Smooth muscle cell (in vitro differentiated cells): ENCODE measurements around the gene CRNN. TPM values are rescaled to one million over a fixed set of nuclear protein-coding genes. Genes with fewer than 3 reads are reported as not detected.
A peak's percentile ranks its signal among the peaks of the same experiment; 100 is the strongest.

Experiments
- DNase-seq: peaks from one replicate; lab custom pipeline; 2025; ENCODE audit not compliant: unreplicated experiment; lab: John Stamatoyannopoulos, UW
- H2AFZ ChIP-seq: fragments of 200-600 bp; sonication (generic); 2 replicates; pipeline ENCODE4 v1.6.0; 2016; ENCODE audit warnings: antibody characterized with exemption, low read depth, mild to moderate bottlenecking
- H3F3A ChIP-seq: fragments of 200-600 bp; sonication (generic); 2 replicates; pipeline ENCODE4 v1.6.0; 2017; ENCODE audit warnings: antibody characterized with exemption, low read depth
- H3K27ac ChIP-seq: fragments of 200-600 bp; sonication (generic); 2 replicates; pipeline ENCODE4 v1.5.1; 2016; ENCODE audit warnings: low read depth, mild to moderate bottlenecking
- H3K27me3 ChIP-seq: fragments of 200-600 bp; sonication (generic); 2 replicates; pipeline ENCODE4 v1.6.1; 2016; ENCODE audit warnings: low read depth, mild to moderate bottlenecking
- H3K36me3 ChIP-seq: fragments of 200-600 bp; sonication (generic); 2 replicates; pipeline ENCODE4 v1.5.1; 2016; ENCODE audit warnings: low read depth
- H3K4me1 ChIP-seq: fragments of 200-600 bp; sonication (generic); 2 replicates; pipeline ENCODE4 v1.5.1; 2016; ENCODE audit warnings: low read depth
- H3K4me2 ChIP-seq: fragments of 200-600 bp; sonication (generic); 2 replicates; pipeline ENCODE4 v1.6.0; 2016; ENCODE audit warnings: mild to moderate bottlenecking
- H3K4me3 ChIP-seq: fragments of 200-600 bp; sonication (generic); 2 replicates; pipeline ENCODE4 v1.5.1; 2016; ENCODE audit warnings: mild to moderate bottlenecking
- H3K79me2 ChIP-seq: fragments of 200-600 bp; sonication (generic); 2 replicates; pipeline ENCODE4 v1.6.0; 2016; ENCODE audit warnings: low read depth, mild to moderate bottlenecking
- H3K9ac ChIP-seq: fragments of 200-600 bp; sonication (generic); 2 replicates; pipeline ENCODE4 v1.6.0; 2016; ENCODE audit warnings: low read depth
- H3K9me3 ChIP-seq: fragments of 200-600 bp; sonication (generic); replicated peaks from 2 replicates; pipeline ENCODE4 v1.5.1; 2016; ENCODE audit warnings: low read depth
- H4K20me1 ChIP-seq: fragments of 200-600 bp; sonication (generic); 2 replicates; pipeline ENCODE4 v1.6.0; 2016; ENCODE audit warnings: low read depth
- CTCF ChIP-seq: fragments of 200-600 bp; sonication (generic); IDR thresholded peaks from 2 replicates; pipeline ENCODE4 v1.5.1; 2017; ENCODE audit warnings: borderline replicate concordance, mild to moderate bottlenecking, antibody characterized with exemption; ENCODE audit not compliant: insufficient read depth, poor library complexity, severe bottlenecking
- WGBS: methylation state at CpG from one replicate; pipeline ENCODE4 v1.1.7; 2016; ENCODE audit warnings: low lambda C conversion rate; 5-methylcytosine and 5-hydroxymethylcytosine counted together
- polyA plus RNA-seq: library from polyadenylated mRNA; unstranded; fragments of >200 nt; fragmentation: Nextera tagmentation; extraction: Ambion mirVana; gene quantifications from 2 replicates; pipeline ENCODE4 v1.2.1, GENCODE V29; 2016
- small RNA-seq: library from RNA; depleted of rRNA; stranded (forward); fragments of <200 nt; gene quantifications from one replicate; pipeline ENCODE3, GENCODE V24; 2014
- total RNA-seq: library from RNA; depleted of rRNA; stranded (reverse); fragments of >200 nt; gene quantifications from 2 replicates; pipeline ENCODE4 v1.2.3, GENCODE V29; 2014

Gene CRNN
- total and polyA plus RNA-seq, 2 experiments from 2014 or later: not detected

DNA sequence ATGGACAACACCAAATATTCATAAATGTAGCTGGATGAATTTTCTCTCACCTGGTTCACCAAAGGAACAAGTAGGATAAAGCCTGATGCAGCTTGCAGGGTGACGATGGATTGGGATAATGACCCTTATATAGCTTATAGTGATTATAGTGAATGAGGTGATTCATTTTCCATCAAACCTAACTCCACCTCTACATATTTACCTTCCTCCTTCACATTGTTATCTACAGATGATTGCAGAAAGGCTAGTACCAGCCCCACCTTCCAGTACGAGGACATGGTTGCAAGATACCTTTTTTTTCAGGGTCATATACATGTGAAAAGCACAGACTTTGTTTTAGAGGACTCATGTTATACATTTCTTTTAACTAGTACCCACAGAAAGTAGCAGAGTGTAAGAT lies 54.2 kb downstream of the CRNN start, which contains the start of gene FLG2:
Gene FLG2 (minus strand): TSS at position 101 of the 400 bp plus-strand sequence. CDS start 1,122 bp downstream, outside the sequence.
- no peak within 1 kb of the TSS for H3K4me2 ChIP-seq
- no peak within 1 kb of the TSS for H3K9ac ChIP-seq
- 82% methylated on average over 2 of the region's 2 CpGs for WGBS
- no peak for TF ChIP-seq CTCF
- no peaks in the 10 kb centered on the region for H3K27me3 ChIP-seq
- no peaks in the 10 kb centered on the region for H3F3A ChIP-seq
- no peak within 1 kb of the TSS for H3K27ac ChIP-seq
- no peaks in the 10 kb centered on the region for H3K79me2 ChIP-seq
- no peak for DNase-seq
- H3K36me3 ChIP-seq: no peaks in the 10 kb centered on the region
- no peaks in the 10 kb centered on the region for H4K20me1 ChIP-seq
- no peak within 1 kb of the TSS for H2AFZ ChIP-seq
- H3K4me1 ChIP-seq: no peaks in the 10 kb centered on the region
- H3K9me3 ChIP-seq: peaks cover 4% of the 10 kb centered on the region
- H3K4me3 ChIP-seq: no peak within 1 kb of the TSS

Small RNA genes within 50 kb of the gene (small RNA-seq; reads per million reads assigned to genes)
- gene HMGN3P1: 0.29 reads per million, percentile 5 among the genes with 10 or more reads in this experiment

Other genes with a start within 250 kb of the CRNN start
- gene HRNR, start 190.1 kb downstream of the CRNN start, total RNA-seq: not detected in 2 replicates
- gene HRNR, start 190.1 kb downstream of the CRNN start, polyA plus RNA-seq: not detected in 2 replicates
- gene FLG, start 89.0 kb downstream of the CRNN start, total RNA-seq: not detected in 2 replicates
- gene FLG, start 89.0 kb downstream of the CRNN start, polyA plus RNA-seq: not detected in 2 replicates
- not detected in 2 replicates for gene FLG2, start 54.3 kb downstream of the CRNN start, total RNA-seq
- gene FLG2, start 54.3 kb downstream of the CRNN start, polyA plus RNA-seq: not detected in 2 replicates
- gene LCE5A, start 96.5 kb upstream of the CRNN start, total RNA-seq: not detected in 2 replicates
- gene LCE5A, start 96.5 kb upstream of the CRNN start, polyA plus RNA-seq: not detected in 2 replicates
- not detected in 2 replicates for gene CRCT1, start 100.2 kb upstream of the CRNN start, total RNA-seq
- not detected in 2 replicates for gene CRCT1, start 100.2 kb upstream of the CRNN start, polyA plus RNA-seq
- gene LCE3E, start 152.5 kb upstream of the CRNN start, total RNA-seq: not detected in 2 replicates
- not detected in 2 replicates for gene LCE3E, start 152.5 kb upstream of the CRNN start, polyA plus RNA-seq
- gene LCE3D, start 166.3 kb upstream of the CRNN start, total RNA-seq: not detected in 2 replicates
- gene LCE3D, start 166.3 kb upstream of the CRNN start, polyA plus RNA-seq: not detected in 2 replicates
- not detected in 2 replicates for gene LCE3C, start 186.0 kb upstream of the CRNN start, total RNA-seq
- not detected in 2 replicates for gene LCE3C, start 186.0 kb upstream of the CRNN start, polyA plus RNA-seq
- gene LCE3B, start 199.5 kb upstream of the CRNN start, total RNA-seq: not detected in 2 replicates
- not detected in 2 replicates for gene LCE3B, start 199.5 kb upstream of the CRNN start, polyA plus RNA-seq
- not detected in 2 replicates for gene LCE3A, start 208.8 kb upstream of the CRNN start, total RNA-seq
- not detected in 2 replicates for gene LCE3A, start 208.8 kb upstream of the CRNN start, polyA plus RNA-seq
- not detected in 2 replicates for gene LCE2D, start 249.1 kb upstream of the CRNN start, total RNA-seq
- not detected in 2 replicates for gene LCE2D, start 249.1 kb upstream of the CRNN start, polyA plus RNA-seq